Measurements from ENCODE around the gene C6orf118.
A peak's percentile ranks its signal among the peaks of the same experiment; 100 is the strongest.

C6orf118 gene

GRCh38 chr6:165244524-165245247 is 64.7 kb downstream of the C6orf118 start:
- no peak for TF ChIP-seq CTCF (IDR thresholded peaks at IDR 0.05; ENCODE audit: insufficient read depth, low read length, poor library complexity, severe bottlenecking)
- H3K4me3 ChIP-seq (replicated peaks; ENCODE audit: low read depth, low read length) = no peak overlapping the region
- no peak for DNase-seq (ENCODE audit: extremely low read depth, insufficient read length)
- H3K27me3 ChIP-seq (replicated peaks; ENCODE audit: control insufficient read depth, insufficient read depth, low read length) = no peaks in the 10 kb centered on the region
- no peaks in the 10 kb centered on the region for H3K36me3 ChIP-seq (ENCODE audit: control insufficient read depth, insufficient read depth, low read length)

GRCh38 chr6:165243801-165244200 is 65.6 kb downstream of the C6orf118 start:
- no peak overlapping the region for H3K4me3 ChIP-seq (replicated peaks; ENCODE audit: low read depth, low read length)
- no peak for TF ChIP-seq CTCF (IDR thresholded peaks at IDR 0.05; ENCODE audit: insufficient read depth, low read length, poor library complexity, severe bottlenecking)
- no peak for DNase-seq (ENCODE audit: extremely low read depth, insufficient read length)
- no peaks in the 10 kb centered on the region for H3K27me3 ChIP-seq (replicated peaks; ENCODE audit: control insufficient read depth, insufficient read depth, low read length)
- no peaks in the 10 kb centered on the region for H3K36me3 ChIP-seq (ENCODE audit: control insufficient read depth, insufficient read depth, low read length)

- TF ChIP-seq CTCF (IDR thresholded peaks at IDR 0.05; ENCODE audit: insufficient read depth, low read length, poor library complexity, severe bottlenecking) = no peak
- no peaks in the 10 kb centered on the region for H3K27me3 ChIP-seq (replicated peaks; ENCODE audit: control insufficient read depth, insufficient read depth, low read length)
- H3K36me3 ChIP-seq (ENCODE audit: control insufficient read depth, insufficient read depth, low read length) = no peaks in the 10 kb centered on the region
- no peak overlapping the region for H3K4me3 ChIP-seq (replicated peaks; ENCODE audit: low read depth, low read length)
- no peak for DNase-seq (ENCODE audit: extremely low read depth, insufficient read length)
These were observed 73.1 kb downstream of the C6orf118 start for GRCh38 chr6:165236326-165236725.

- Histone ChIP-seq H3K4me3 (replicated peaks; ENCODE audit: low read depth, low read length) (no peak overlapping the region), H3K36me3 (ENCODE audit: control insufficient read depth, insufficient read depth, low read length) (no peaks in the 10 kb centered on the region), H3K27me3 (replicated peaks; ENCODE audit: control insufficient read depth, insufficient read depth, low read length) (no peaks in the 10 kb centered on the region)
- TF ChIP-seq CTCF (IDR thresholded peaks at IDR 0.05; ENCODE audit: insufficient read depth, low read length, poor library complexity, severe bottlenecking) = no peak
- no peak for DNase-seq (ENCODE audit: extremely low read depth, insufficient read length)
These were observed 76.5 kb downstream of the C6orf118 start for GRCh38 chr6:165232731-165233488.

- Histone ChIP-seq H3K27me3 (replicated peaks; ENCODE audit: control insufficient read depth, insufficient read depth, low read length) (no peaks in the 10 kb centered on the region), H3K4me3 (replicated peaks; ENCODE audit: low read depth, low read length) (no peak overlapping the region), H3K36me3 (ENCODE audit: control insufficient read depth, insufficient read depth, low read length) (no peaks in the 10 kb centered on the region)
- no peak for DNase-seq (ENCODE audit: extremely low read depth, insufficient read length)
- TF ChIP-seq CTCF (IDR thresholded peaks at IDR 0.05; ENCODE audit: insufficient read depth, low read length, poor library complexity, severe bottlenecking) = peak; percentile 23
These were observed 77.5 kb downstream of the C6orf118 start for GRCh38 chr6:165231581-165232561.

Measured in GM06990 (cell line).